Thymus (tissue), 11 donors: Measurements from ENCODE around the gene OTOS. TPM values are rescaled to one million over a fixed set of nuclear protein-coding genes. Genes with fewer than 3 reads are reported as not detected.

ENCODE experiments used
- DNase-seq, 9 donors: peaks; one replicate each; pipeline ENCODE4 v3.0.0-alpha.2; 2013; ENCODE audit warnings: low spot score in 9 of 9, low read depth in 6 of 9, missing footprints in 1 of 9
- H3K27ac ChIP-seq, 2 donors: one replicate each; pipeline ENCODE4 v1.5.1; 2013; ENCODE audit warnings: control low read depth in 1 of 2, low read depth in 1 of 2, low read length in 1 of 2, mild to moderate bottlenecking in 1 of 2, moderate library complexity in 1 of 2
- H3K27me3 ChIP-seq, 2 donors: one replicate each; pipeline ENCODE4 v1.5.1; 2013; ENCODE audit warnings: low read length in 1 of 2; ENCODE audit not compliant: control insufficient read depth in 2 of 2, insufficient read depth in 1 of 2
- H3K36me3 ChIP-seq, 2 donors: one replicate each; pipeline ENCODE4 v1.5.1; 2013; ENCODE audit warnings: low read length in 1 of 2, mild to moderate bottlenecking in 1 of 2, moderate library complexity in 1 of 2; ENCODE audit not compliant: control insufficient read depth in 2 of 2, insufficient read depth in 2 of 2
- H3K4me1 ChIP-seq, 2 donors: one replicate each; pipeline ENCODE4 v1.5.1; 2013; ENCODE audit warnings: low read length in 2 of 2; ENCODE audit not compliant: control insufficient read depth in 2 of 2, insufficient read depth in 2 of 2
- H3K4me3 ChIP-seq, 2 donors: one replicate each; pipeline ENCODE4 v1.5.1; 2013; ENCODE audit warnings: low read length in 2 of 2, control low read depth in 1 of 2, mild to moderate bottlenecking in 1 of 2
- H3K9me3 ChIP-seq, 2 donors: one replicate each; pipeline ENCODE4 v1.5.1; 2013; ENCODE audit warnings: low read length in 1 of 2, mild to moderate bottlenecking in 1 of 2; ENCODE audit not compliant: control insufficient read depth in 2 of 2, insufficient read depth in 1 of 2
- WGBS: extraction: QIAGEN DNeasy Blood & Tissue Kit; methylation state at CpG from one replicate; pipeline ENCODE4 v1.1.7; 2013; 5-methylcytosine and 5-hydroxymethylcytosine counted together
- polyA plus RNA-seq: library from polyadenylated mRNA; stranded (reverse); fragments of 200-250 nt; gene quantifications from one replicate; pipeline ENCODE4 v1.2.3, GENCODE V29; 2013
- total RNA-seq: library from RNA; stranded (reverse); fragments of 120-200 nt; gene quantifications from one replicate; pipeline ENCODE4 v1.2.4, GENCODE V29; 2013
- donor health status: healthy.

OTOS gene
- total and polyA plus RNA-seq, 2 donors: 0.38 to 2.4 TPM

DNA sequence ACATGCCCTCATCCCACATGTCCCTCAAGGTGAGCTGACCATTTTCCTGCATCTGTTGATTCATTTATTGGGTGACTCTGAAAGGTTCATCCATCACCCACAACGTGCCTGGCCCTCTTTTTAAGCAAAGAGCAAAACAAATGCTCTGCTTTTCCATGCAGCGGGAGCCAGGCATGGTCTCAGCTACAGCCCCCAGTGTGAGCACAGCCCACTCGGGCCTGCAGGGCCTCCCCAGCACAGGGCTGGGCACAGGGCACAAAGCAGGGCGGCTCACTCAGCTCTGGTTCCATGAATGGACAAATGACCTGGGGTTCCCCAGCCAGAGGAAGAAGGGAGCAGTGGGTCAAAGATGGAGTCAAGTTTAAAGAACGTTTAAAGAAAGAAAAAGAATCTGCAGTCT lies 24.1 kb upstream of the OTOS start:
- no peak overlapping the region for H3K4me3 ChIP-seq
- no peak overlapping the region for H3K27ac ChIP-seq
- 87% methylated on average over 5 of the region's 5 CpGs for WGBS
- no peak for DNase-seq
- no peaks in the 10 kb centered on the region for H3K27me3 ChIP-seq
- H3K36me3 ChIP-seq: no peaks in the 10 kb centered on the region
- H3K9me3 ChIP-seq: peaks cover 0 to 6% of the 10 kb centered on the region in 2 donors
- no peaks in the 10 kb centered on the region for H3K4me1 ChIP-seq

DNA sequence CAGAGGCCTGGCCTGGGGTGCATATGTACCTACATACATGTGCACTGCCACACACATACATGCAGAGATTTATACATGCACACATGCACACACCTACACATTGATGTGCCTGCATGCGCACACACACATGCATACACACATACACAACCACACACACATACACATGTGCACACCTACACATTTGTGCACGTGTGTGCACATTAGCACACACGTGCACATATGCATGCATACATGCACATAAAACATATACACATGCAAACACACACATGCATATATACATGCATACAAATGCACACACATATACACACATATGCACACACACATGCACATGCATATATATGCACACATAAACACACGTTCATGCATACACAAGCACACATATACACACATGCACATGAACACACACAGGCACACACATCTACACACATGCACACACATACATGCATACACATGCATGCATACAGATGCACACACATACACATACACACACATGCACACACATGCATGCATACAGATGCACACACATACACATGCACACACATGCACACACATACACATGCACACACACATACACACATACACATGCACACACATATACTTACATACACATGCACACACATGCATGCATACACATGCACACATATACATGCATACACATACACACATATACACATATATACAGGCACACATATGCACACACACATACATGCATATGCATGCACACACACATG lies 23.6 kb upstream of the OTOS start:
- no peak for DNase-seq
- Histone ChIP-seq H3K27me3 (no peaks in the 10 kb centered on the region), H3K4me1 (no peaks in the 10 kb centered on the region), H3K4me3 (no peak overlapping the region), H3K9me3 (peaks cover 0 to 6% of the 10 kb centered on the region in 2 donors), H3K36me3 (no peaks in the 10 kb centered on the region), H3K27ac (no peak overlapping the region)
- WGBS: 98% methylated on average over 4 of the region's 4 CpGs

DNA sequence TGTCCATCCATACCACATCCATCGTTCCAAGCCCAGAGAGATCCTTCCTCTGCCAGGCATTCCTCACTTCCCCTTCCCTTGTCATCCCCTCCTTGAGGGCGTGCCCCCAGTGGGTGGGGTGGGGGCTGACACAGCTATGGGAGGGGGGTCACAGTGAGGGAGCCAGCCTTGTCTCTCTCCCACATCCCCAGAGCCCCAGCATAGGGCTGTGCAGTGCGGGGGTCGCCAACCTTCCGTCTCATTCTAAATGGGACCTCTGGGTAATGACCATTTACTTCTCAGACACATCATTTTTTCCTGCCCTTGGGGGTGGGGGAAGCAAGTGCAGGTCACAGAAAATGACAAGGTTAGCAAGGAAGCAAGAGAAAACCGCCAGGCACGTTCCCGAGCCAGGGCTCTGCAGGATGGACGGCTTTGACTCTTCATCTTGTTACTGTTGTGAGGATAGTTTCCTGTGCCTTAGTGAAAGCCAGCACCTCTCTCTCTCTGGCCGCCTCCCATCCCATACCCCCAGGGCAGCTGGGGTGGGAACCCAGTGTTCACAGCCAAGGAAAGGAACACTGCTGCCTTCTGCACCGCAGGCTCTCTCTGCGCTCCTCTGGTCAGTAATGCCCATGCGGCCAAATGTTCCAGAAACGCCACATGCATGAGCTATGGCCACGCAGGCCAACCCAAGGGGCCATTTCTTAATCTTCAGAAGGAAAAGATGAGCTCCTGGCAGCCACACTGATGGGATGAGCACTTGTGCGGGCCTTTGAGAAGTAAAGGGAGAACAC lies 22.7 kb upstream of the OTOS start:
- Histone ChIP-seq H3K27ac (no peak overlapping the region), H3K4me1 (no peaks in the 10 kb centered on the region), H3K27me3 (no peaks in the 10 kb centered on the region), H3K4me3 (no peak overlapping the region), H3K9me3 (peaks cover 0 to 6% of the 10 kb centered on the region in 2 donors), H3K36me3 (no peaks in the 10 kb centered on the region)
- WGBS: 86% methylated on average over 16 of the region's 16 CpGs
- no peak for DNase-seq

DNA sequence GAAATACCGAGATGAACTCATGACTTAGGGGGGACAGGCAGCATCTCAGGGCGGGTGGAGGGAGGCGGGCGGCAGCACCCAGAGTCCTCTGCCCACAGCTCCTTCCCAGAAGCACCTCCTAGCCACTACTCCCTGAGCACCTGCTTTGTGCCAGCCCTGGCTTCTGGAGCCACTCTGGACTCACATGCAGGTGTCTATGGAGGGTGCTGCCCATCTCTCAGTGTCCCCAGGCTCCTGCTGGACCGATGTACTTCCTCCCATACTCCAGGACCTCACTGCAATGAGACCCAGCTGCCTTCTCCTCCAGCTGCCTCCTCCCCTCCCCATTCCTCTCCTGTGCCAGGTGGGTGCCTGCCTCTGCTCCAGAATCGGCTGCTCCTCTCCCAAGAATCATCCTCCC lies 22.1 kb upstream of the OTOS start:
- no peak for DNase-seq
- 91% methylated on average over 6 of the region's 6 CpGs for WGBS
- Histone ChIP-seq H3K9me3 (peaks cover 0 to 6% of the 10 kb centered on the region in 2 donors), H3K27me3 (no peaks in the 10 kb centered on the region), H3K36me3 (no peaks in the 10 kb centered on the region), H3K4me3 (no peak overlapping the region), H3K27ac (no peak overlapping the region), H3K4me1 (no peaks in the 10 kb centered on the region)

DNA sequence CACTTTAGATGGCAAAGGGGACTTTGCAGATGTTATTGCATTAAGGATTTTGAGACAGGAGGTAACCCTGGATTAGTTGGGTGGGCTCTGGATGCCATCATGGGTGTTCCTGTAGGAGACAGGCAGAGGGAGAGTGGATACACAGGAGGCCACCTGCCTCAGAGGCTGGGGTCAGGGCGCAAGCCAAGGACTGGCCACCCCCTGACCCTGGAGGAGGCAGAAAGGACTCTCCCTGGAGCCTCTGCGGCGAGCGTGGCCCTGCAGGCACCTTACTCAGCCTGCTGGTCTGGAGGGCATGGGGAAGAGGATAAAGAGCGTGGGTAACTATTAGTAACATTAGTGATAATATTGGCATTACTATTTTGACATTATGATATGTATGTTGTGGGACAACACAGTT lies 21.6 kb upstream of the OTOS start:
- no peak overlapping the region for H3K27ac ChIP-seq
- no peak for DNase-seq
- no peaks in the 10 kb centered on the region for H3K4me1 ChIP-seq
- no peaks in the 10 kb centered on the region for H3K36me3 ChIP-seq
- H3K4me3 ChIP-seq: no peak overlapping the region
- peaks cover 0 to 6% of the 10 kb centered on the region in 2 donors for H3K9me3 ChIP-seq
- no peaks in the 10 kb centered on the region for H3K27me3 ChIP-seq
- WGBS: 87% methylated on average over 5 of the region's 5 CpGs

DNA sequence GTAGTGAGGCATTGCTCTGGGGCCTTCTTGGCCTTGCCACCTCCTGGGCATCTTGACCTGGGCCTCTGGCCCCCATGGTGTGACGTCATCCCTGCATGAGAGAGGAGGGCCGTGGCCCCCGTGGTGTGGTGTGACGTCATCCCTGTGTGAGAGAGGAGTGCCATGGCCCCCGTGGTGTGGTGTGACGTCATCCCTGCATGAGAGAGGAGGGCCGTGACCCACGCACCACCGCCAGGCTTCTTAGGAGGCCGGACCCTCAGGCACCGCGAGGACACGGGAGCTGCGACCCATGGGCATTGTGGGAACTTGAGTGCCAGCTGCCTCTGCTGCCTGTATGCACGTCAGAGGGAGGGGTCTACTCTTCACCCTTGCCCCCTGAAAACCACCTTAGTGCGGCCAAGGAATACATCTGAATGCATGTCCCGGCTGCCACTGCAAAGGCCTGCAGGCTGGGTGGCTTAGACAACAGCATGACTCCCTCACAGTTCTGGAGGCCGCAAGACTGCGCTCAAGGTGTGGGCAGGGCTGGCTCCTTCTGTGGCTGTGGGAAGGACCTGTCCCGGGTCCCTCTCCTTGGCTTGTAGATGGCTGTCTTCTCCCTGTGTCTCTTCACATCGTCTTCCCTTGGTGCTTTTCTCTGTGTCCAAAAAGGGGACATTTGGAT lies 20.8 kb upstream of the OTOS start:
- Histone ChIP-seq H3K36me3 (no peaks in the 10 kb centered on the region), H3K4me3 (no peak overlapping the region), H3K27me3 (no peaks in the 10 kb centered on the region), H3K4me1 (no peaks in the 10 kb centered on the region), H3K9me3 (peaks cover 0 to 6% of the 10 kb centered on the region in 2 donors), H3K27ac (no peak overlapping the region)
- no peak for DNase-seq
- 91% methylated on average over 21 of the region's 21 CpGs for WGBS

DNA sequence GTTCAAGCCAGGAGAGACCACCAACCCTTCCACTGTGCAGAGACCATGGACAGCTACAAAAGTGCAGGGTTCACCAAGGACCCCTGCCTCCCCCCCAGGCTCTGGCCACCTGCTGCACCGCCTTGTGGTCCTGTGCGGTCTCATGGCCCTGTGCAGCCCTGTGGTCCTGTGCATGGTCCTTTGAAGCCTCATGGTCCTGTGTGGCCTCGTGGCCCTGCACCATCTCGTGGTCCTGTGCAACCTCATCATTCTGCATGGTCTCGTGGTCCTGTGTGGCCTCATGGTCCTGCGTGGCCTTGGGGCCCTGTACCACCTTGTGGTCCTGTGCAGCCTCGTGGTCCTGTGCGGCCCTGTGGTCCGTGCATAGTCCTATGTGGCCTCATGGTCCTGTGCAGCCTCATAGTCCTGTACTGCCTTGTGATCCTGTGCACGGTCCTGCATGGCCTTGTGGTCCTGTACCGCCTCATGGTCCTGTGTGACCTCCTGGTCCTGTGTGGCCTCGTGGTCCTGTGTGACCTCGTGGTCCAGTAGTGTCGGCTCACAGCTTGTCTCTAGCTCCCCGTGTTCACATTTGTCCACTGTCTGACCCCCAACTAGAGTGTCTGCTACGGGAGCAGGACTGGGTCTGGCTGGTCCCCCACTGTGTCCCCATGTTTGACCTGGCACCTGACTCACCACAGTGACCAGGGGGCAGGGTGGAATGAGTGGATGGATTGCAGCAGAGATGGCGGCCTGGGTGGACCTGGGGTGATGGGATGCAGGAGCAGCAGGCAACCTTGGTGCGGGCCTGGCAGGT lies 20.0 kb upstream of the OTOS start:
- H3K27me3 ChIP-seq: no peaks in the 10 kb centered on the region
- no peak overlapping the region for H3K27ac ChIP-seq
- no peaks in the 10 kb centered on the region for H3K4me1 ChIP-seq
- no peaks in the 10 kb centered on the region for H3K36me3 ChIP-seq
- no peak overlapping the region for H3K4me3 ChIP-seq
- WGBS: 94% methylated on average over 18 of the region's 18 CpGs
- peaks cover 0 to 6% of the 10 kb centered on the region in 2 donors for H3K9me3 ChIP-seq
- no peak for DNase-seq

DNA sequence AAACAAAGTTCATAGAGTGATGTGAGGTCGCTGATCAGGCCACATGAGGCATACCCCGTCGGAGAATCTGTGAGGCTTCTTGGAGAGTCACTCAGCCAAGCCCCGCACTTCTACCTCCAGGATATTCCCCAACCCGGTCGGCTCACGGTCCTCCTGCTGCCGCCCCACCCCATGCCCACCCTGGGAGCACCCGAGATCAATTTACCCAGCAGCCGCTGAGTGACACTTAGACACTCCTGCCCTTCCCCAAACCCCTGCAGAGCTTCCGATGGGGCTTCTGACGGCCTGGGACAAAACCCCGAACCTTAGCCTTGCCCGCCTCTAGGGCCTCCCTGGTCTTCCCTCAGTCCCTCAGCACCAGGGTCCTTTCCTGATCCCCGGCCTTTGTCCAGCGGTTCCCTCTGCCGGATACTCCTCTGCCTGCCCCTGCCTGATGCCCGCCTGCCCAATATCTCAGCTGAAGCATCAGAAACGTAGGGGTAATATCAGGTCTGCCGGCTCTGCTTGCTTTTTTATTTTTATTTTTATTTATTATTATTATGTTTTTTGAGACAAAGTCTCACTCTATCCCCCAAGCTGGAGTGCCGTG lies 18.9 kb upstream of the OTOS start:
- Histone ChIP-seq H3K4me3 (no peak overlapping the region), H3K27me3 (no peaks in the 10 kb centered on the region), H3K27ac (no peak overlapping the region), H3K4me1 (no peaks in the 10 kb centered on the region), H3K9me3 (no peaks in the 10 kb centered on the region), H3K36me3 (no peaks in the 10 kb centered on the region)
- WGBS: 90% methylated on average over 21 of the region's 21 CpGs
- no peak for DNase-seq
